ENCODE measurements around the gene PLA2G15.

GRCh38 chr16:68284847-68285246 is 39.7 kb downstream of the PLA2G15 start:
- no peak for TF ChIP-seq YY1 (IDR thresholded peaks at IDR 0.05; ENCODE audit: insufficient read depth, insufficient read length)
- TF ChIP-seq SUZ12 (IDR thresholded peaks at IDR 0.05; ENCODE audit: extremely low read depth, insufficient read depth, insufficient read length), result no peak

All from NT2/D1 (cell line).